Brain microvascular endothelial cell (primary cell): ENCODE measurements around the gene DNAL1.

ENCODE experiments used
- DNase-seq: peaks from one replicate; pipeline ENCODE4 v3.0.0-alpha.2; 2020
- H3K27ac ChIP-seq: fragments of 250-450 bp; sonication (Bioruptor Pico); 2 replicates; pipeline ENCODE4 v1.5.1; 2020; ENCODE audit warnings: mild to moderate bottlenecking, moderate library complexity
- H3K27me3 ChIP-seq: fragments of 250-450 bp; sonication (Bioruptor Pico); replicated peaks from 2 replicates; pipeline ENCODE4 v1.5.1; 2020; ENCODE audit warnings: mild to moderate bottlenecking
- H3K36me3 ChIP-seq: fragments of 250-450 bp; sonication (Bioruptor Pico); replicated peaks from 2 replicates; pipeline ENCODE4 v1.5.1; 2020; ENCODE audit warnings: mild to moderate bottlenecking
- H3K4me3 ChIP-seq: 2 replicates; pipeline ENCODE4 v1.5.1; 2011; ENCODE audit warnings: low read depth, mild to moderate bottlenecking, control low read depth, low read length, moderate library complexity
- in situ Hi-C: cut with HindIII; loops from 2 replicates; pipeline ENCODE4 v1.10.0; 2017; ENCODE audit warnings: low sequenced_read_pairs, low pct_ligation_motif_present
- TF ChIP-seq, protein P1 (sequence below): IDR thresholded peaks from 2 replicates; pipeline ENCODE4 v1.5.1; 2011; ENCODE audit warnings: low read depth, mild to moderate bottlenecking, moderate library complexity, low read length, control low read depth, inconsistent platforms; ENCODE audit errors: missing control alignments

DNAL1 gene

DNA sequence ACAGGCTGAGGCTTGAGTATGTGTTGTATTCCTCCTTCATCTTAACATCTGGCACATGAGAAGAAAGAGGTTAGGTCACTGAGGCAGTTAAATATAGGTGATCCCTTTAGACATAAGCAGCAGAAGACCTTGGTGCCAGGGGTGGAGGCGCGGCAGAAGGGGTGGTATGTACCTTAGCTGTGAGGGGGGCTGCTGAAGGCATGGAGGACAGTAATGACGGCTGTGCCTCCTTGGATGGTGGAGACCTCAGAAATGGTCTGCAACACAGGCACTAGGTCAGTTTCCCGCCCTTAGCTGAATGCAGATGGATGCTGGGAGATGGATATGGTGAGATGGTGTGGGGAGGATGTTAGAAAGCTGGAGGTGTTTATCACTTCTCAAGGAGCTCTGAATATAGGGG lies 70.9 kb downstream of the DNAL1 start:
- in situ Hi-C loops = no loop called here
- H3K4me3 ChIP-seq = no peak overlapping the region
- TF ChIP-seq, protein P1, sequence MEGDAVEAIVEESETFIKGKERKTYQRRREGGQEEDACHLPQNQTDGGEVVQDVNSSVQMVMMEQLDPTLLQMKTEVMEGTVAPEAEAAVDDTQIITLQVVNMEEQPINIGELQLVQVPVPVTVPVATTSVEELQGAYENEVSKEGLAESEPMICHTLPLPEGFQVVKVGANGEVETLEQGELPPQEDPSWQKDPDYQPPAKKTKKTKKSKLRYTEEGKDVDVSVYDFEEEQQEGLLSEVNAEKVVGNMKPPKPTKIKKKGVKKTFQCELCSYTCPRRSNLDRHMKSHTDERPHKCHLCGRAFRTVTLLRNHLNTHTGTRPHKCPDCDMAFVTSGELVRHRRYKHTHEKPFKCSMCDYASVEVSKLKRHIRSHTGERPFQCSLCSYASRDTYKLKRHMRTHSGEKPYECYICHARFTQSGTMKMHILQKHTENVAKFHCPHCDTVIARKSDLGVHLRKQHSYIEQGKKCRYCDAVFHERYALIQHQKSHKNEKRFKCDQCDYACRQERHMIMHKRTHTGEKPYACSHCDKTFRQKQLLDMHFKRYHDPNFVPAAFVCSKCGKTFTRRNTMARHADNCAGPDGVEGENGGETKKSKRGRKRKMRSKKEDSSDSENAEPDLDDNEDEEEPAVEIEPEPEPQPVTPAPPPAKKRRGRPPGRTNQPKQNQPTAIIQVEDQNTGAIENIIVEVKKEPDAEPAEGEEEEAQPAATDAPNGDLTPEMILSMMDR = no peak
- no peak for DNase-seq
- H3K27ac ChIP-seq = no peak overlapping the region
- no peaks in the 10 kb centered on the region for H3K27me3 ChIP-seq
- H3K36me3 ChIP-seq = peaks cover 38% of the 10 kb centered on the region

DNA sequence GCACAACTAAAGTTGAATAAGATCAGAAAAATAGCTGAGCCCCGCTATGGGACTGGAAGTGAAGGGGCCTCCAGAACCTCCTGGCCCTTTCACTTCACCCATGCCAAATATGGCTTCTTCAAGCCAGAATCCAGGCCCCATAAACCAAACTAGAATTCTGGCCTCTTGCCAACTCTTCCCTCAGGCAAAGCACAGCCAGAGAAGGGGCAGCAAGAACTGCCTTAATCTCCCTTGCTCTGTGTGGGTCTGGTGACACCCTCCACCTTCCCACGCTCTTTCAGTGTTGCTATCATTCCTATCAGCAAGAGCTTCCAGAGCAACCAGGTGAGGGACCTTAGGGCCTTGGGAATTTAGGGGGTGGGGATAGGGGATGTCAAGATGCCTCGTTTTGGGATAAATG lies 72.5 kb downstream of the DNAL1 start:
- TF ChIP-seq, protein P1 = no peak
- Histone ChIP-seq H3K27ac (no peak overlapping the region), H3K36me3 (peaks cover 51% of the 10 kb centered on the region), H3K4me3 (no peak overlapping the region), H3K27me3 (no peaks in the 10 kb centered on the region)
- DNase-seq = no peak
- in situ Hi-C loops = no loop called here

DNA sequence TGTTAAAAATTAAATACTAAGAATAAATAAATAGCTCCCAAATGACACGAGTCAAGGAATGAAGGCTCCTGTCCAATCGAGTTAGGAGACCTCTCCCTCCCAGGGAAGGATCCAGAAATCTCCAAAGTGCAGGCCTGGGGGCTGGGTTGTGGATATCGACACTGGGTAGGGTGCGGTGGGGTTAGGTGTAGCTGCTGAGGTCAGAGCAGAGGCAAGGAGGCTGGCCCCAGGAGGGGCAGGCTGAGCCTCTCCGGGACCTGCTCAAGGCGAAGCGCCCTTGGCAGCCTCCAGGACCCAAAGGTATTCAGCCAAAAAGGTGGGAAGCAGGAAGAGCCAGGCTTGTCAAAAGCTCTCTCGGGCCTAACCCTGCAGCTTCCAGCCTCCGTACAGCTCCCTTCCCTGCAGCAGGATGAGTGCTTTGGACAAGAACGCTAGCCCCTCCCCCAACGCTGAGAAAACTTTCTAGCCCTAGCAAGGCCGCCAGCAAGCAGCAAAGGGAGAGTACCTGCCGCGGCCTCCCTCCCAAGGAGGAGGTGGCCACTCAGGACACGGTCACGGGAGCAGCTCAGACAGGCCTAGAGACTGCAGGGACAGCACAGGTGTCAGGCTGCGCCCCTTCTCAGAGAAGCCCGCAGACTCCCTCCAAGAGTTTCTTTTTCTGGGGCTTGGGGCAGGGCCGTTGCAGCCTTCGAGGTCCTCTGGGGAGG lies 73.1 kb downstream of the DNAL1 start:
- TF ChIP-seq, protein P1 = no peak
- Histone ChIP-seq H3K27ac (no peak overlapping the region), H3K36me3 (peaks cover 56% of the 10 kb centered on the region), H3K4me3 (no peak overlapping the region), H3K27me3 (no peaks in the 10 kb centered on the region)
- in situ Hi-C loops = no loop called here
- peak; percentile 46 for DNase-seq

DNA sequence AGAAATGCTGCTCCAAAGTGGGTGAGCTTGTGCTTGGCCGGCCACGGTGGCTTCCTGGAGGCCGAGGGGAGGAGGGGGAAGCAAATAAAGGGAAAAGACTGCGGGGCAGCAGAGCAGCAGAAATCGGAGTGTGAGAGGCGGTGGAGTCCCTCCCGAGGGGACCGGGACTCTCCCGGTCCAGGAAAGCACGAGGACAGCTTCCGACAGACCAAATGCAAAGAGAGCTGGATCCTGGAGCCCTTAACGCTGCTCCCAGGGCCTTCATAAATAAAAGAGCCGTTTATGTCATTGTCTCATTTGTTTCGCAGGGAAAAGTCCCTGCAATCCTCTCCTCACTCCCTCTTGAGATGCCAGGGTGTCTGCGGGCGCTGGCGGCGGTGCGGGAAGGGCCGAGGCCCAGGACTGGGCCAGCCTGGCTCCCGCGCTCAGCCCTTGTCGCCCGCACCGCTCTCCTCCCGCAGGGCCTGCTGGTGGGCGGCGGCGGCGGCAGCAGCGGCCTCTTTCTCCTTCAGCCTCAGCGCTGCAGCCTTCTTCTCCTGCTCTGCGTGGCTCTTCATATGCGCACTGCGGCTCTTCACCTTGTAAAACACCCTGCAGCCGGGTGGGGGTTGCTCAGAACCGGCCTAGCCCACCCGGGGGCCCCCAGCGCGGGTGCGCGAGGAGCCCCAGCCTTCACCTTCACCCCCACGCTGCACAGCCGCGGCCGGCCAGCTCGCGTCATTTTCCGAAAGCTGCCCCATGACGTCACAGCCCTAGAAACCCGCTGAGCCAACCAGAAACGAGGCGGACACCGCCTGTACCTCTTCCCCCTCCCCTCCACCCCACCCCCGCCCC lies 73.8 kb downstream of the DNAL1 start:
- Histone ChIP-seq H3K36me3 (peaks cover 56% of the 10 kb centered on the region), H3K27ac (no peak overlapping the region), H3K4me3 (no peak overlapping the region), H3K27me3 (no peaks in the 10 kb centered on the region)
- no peak for DNase-seq
- TF ChIP-seq, protein P1 = no peak
- in situ Hi-C loops = no loop called here

DNA sequence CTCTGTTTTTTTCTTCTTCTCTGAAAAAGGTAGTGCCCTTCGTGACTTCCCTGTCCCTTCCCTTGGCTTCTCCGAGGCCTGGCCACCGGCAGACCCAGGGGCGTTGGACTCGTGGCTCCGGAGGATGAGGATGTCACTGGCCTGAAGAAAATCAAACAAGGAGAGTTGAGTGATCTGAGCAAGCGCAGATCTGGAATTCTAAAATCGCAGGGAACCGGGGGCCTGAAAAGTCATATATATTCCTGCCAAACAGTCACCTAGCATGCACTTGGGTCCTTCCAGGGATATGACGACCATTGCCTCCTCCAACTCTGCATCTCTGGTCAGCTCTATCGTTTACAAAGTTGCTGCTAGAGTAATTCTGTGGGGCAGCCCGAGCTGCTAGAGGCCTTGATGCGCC lies 74.6 kb downstream of the DNAL1 start:
- H3K36me3 ChIP-seq = peaks cover 56% of the 10 kb centered on the region
- in situ Hi-C loops = no loop called here
- H3K4me3 ChIP-seq = no peak overlapping the region
- TF ChIP-seq, protein P1 = no peak
- no peaks in the 10 kb centered on the region for H3K27me3 ChIP-seq
- DNase-seq = no peak
- no peak overlapping the region for H3K27ac ChIP-seq

DNA sequence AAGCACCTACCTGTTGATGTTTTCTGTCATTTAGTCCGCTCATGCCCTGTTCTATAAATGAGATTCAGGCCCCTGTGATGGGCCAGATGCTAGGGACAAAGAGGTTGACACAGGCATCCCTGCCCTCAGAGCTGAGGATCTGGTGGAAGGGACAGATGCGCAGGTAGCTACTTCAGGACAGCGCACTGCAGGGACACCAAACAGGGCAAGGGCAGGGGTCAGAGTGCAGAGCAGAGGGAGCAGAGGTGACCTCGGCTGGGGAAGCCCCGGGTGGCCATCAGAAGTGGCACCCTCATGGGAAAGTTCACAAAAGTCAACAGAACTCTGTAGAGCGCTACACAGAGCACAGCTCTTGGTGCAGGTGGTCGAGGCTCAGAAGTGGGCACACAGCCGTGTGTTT lies 75.0 kb downstream of the DNAL1 start:
- in situ Hi-C loops = no loop called here
- Histone ChIP-seq H3K4me3 (no peak overlapping the region), H3K36me3 (peaks cover 58% of the 10 kb centered on the region), H3K27me3 (no peaks in the 10 kb centered on the region), H3K27ac (no peak overlapping the region)
- DNase-seq = no peak
- TF ChIP-seq, protein P1 = no peak
